HepG2 (cell line): Measurements from ENCODE around the gene COL18A1. TPM values are rescaled to one million over a fixed set of nuclear protein-coding genes. Genes with fewer than 3 reads are reported as not detected.

Source experiments
- CBX1 ChIP-seq: IDR thresholded peaks from one replicate; pipeline ENCODE4 v1.6.1; 2016; ENCODE audit warnings: antibody characterized with exemption, low read depth
- MAZ ChIP-seq, 2 experiments: sonication (generic) in 1 of 2; formaldehyde crosslinking in 1 of 2; IDR thresholded peaks; 2 replicates each; pipeline versions ENCODE4 v1.5.0 to v1.6.1; 2012 to 2020; ENCODE audit warnings: low read depth in 2 of 2, mild to moderate bottlenecking in 2 of 2, borderline replicate concordance in 1 of 2, improper control_type of control experiment in 1 of 2, low read length in 1 of 2, missing genetic modification reagents in 1 of 2, moderate library complexity in 1 of 2
- MEIS2 ChIP-seq: sonication (generic); formaldehyde crosslinking; IDR thresholded peaks from 2 replicates; pipeline ENCODE4 v1.9.0; 2021; ENCODE audit warnings: mild to moderate bottlenecking, missing genetic modification reagents
- MYC ChIP-seq: sonication (generic); formaldehyde crosslinking; IDR thresholded peaks from 2 replicates; pipeline ENCODE4 v1.9.0; 2021; ENCODE audit warnings: missing genetic modification reagents, borderline replicate concordance
- NR3C1 ChIP-seq: sonication (generic); formaldehyde crosslinking; IDR thresholded peaks from 2 replicates; pipeline ENCODE4 v1.4.0; 2020; ENCODE audit warnings: missing genetic modification reagents
- RFXANK ChIP-seq: IDR thresholded peaks from 2 replicates; pipeline ENCODE4 v1.6.1; 2016
- TP53 ChIP-seq: sonication (generic); formaldehyde crosslinking; conservative IDR thresholded peaks from 2 replicates; pipeline ENCODE4 v1.4.0; 2020; ENCODE audit warnings: missing genetic modification reagents
- ZFP41 ChIP-seq: sonication (generic); formaldehyde crosslinking; IDR thresholded peaks from 2 replicates; pipeline ENCODE4 v1.4.0; 2020; ENCODE audit warnings: mild to moderate bottlenecking, missing genetic modification reagents, borderline replicate concordance
- ZNF160 ChIP-seq: sonication (generic); formaldehyde crosslinking; IDR thresholded peaks from 2 replicates; pipeline ENCODE4 v1.8.0; 2022; ENCODE audit warnings: mild to moderate bottlenecking, inconsistent platforms, missing genetic modification reagents
- ZNF256 ChIP-seq: sonication (generic); formaldehyde crosslinking; conservative IDR thresholded peaks from 2 replicates; pipeline ENCODE4 v1.4.0; 2020; ENCODE audit warnings: missing genetic modification reagents
- ZNF644 ChIP-seq: IDR thresholded peaks from 2 replicates; pipeline ENCODE4 v1.6.1; 2016; ENCODE audit warnings: low read depth
- ZNF709 ChIP-seq: sonication (generic); formaldehyde crosslinking; IDR thresholded peaks from 2 replicates; pipeline ENCODE4 v1.5.0; 2020; ENCODE audit warnings: mild to moderate bottlenecking, missing genetic modification reagents
- polyA plus RNA-seq, 8 experiments: library from polyadenylated mRNA; depleted of rRNA in 3 of 8; stranded (reverse) in 7 of 8; unstranded in 1 of 8; fragments of >200 nt; fragmentation: Illumina TruSeq in 4 of 8; extraction: Trizol in 4 of 8; gene quantifications; 2 replicates each; pipeline versions ENCODE4 v1.2.1 to v1.2.3, GENCODE V29; 2011 to 2016; ENCODE audit warnings: low read depth in 4 of 8, missing spikeins in 1 of 8, mixed read lengths in 1 of 8; ENCODE audit not compliant: insufficient read depth in 1 of 8
- total RNA-seq, 5 experiments: library from RNA; depleted of rRNA; stranded (reverse); fragments of >200 nt; fragmentation: Illumina TruSeq; extraction: Trizol; gene quantifications; 2 replicates each; pipeline ENCODE4 v1.2.3, GENCODE V29; 2016; ENCODE audit warnings: low read depth in 1 of 5
- TF ChIP-seq, protein P1 (sequence below): sonication (generic); formaldehyde crosslinking; IDR thresholded peaks from 2 replicates; pipeline ENCODE4 v1.4.0; 2020; ENCODE audit warnings: mild to moderate bottlenecking, missing genetic modification reagents
- TF ChIP-seq, protein P2 (sequence below): sonication (generic); formaldehyde crosslinking; IDR thresholded peaks from 2 replicates; pipeline ENCODE4 v1.4.0; 2020; ENCODE audit warnings: missing genetic modification reagents, borderline replicate concordance
- TF ChIP-seq, protein P3 (sequence below): sonication (generic); formaldehyde crosslinking; IDR thresholded peaks from 2 replicates; pipeline ENCODE4 v1.4.0; 2020; ENCODE audit warnings: missing genetic modification reagents

The COL18A1 gene
- total and polyA plus RNA-seq, 2 of the 13 experiments (the other 11 are each of a cell fraction or from before 2014, with no cell fraction given) = 79.0 to 102 TPM

DNA sequence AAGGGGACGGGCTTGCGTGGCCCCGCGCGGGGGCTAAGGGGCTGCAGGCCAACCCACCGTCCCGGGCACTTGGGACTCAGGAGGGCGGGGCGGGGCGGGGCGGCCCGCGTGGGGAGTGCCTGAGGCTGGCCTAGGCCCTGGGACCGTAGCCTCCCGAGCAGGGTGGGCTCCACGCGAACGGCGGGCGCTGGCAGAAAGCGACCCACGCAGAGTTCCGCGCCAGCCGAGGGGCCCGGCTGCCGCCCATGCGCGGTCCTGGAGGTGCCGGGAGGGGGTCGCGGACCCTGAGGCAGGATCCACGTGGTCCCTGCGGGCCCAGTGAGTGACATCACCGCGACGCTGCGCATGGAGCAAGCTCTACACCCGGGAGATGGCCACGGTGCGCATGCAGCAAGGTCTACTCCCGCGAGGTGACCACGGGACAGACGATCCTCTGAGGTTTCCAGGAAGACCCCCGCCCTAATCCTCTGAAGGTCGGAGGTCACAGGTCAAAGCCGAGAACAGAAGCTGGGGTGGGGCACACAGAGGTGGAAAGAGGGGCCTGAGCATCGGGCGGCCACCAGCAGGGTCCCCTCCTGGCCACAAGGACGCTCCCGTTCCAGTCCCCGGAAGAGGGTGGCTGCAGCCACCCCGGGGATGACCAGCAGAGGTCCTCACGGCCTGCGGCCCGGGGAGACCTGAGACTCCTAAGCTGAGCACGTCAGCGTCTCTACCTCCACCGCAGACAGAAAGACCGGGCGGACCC, 150.8 kb downstream of the COL18A1 start (continued):
- TF ChIP-seq, protein P1, sequence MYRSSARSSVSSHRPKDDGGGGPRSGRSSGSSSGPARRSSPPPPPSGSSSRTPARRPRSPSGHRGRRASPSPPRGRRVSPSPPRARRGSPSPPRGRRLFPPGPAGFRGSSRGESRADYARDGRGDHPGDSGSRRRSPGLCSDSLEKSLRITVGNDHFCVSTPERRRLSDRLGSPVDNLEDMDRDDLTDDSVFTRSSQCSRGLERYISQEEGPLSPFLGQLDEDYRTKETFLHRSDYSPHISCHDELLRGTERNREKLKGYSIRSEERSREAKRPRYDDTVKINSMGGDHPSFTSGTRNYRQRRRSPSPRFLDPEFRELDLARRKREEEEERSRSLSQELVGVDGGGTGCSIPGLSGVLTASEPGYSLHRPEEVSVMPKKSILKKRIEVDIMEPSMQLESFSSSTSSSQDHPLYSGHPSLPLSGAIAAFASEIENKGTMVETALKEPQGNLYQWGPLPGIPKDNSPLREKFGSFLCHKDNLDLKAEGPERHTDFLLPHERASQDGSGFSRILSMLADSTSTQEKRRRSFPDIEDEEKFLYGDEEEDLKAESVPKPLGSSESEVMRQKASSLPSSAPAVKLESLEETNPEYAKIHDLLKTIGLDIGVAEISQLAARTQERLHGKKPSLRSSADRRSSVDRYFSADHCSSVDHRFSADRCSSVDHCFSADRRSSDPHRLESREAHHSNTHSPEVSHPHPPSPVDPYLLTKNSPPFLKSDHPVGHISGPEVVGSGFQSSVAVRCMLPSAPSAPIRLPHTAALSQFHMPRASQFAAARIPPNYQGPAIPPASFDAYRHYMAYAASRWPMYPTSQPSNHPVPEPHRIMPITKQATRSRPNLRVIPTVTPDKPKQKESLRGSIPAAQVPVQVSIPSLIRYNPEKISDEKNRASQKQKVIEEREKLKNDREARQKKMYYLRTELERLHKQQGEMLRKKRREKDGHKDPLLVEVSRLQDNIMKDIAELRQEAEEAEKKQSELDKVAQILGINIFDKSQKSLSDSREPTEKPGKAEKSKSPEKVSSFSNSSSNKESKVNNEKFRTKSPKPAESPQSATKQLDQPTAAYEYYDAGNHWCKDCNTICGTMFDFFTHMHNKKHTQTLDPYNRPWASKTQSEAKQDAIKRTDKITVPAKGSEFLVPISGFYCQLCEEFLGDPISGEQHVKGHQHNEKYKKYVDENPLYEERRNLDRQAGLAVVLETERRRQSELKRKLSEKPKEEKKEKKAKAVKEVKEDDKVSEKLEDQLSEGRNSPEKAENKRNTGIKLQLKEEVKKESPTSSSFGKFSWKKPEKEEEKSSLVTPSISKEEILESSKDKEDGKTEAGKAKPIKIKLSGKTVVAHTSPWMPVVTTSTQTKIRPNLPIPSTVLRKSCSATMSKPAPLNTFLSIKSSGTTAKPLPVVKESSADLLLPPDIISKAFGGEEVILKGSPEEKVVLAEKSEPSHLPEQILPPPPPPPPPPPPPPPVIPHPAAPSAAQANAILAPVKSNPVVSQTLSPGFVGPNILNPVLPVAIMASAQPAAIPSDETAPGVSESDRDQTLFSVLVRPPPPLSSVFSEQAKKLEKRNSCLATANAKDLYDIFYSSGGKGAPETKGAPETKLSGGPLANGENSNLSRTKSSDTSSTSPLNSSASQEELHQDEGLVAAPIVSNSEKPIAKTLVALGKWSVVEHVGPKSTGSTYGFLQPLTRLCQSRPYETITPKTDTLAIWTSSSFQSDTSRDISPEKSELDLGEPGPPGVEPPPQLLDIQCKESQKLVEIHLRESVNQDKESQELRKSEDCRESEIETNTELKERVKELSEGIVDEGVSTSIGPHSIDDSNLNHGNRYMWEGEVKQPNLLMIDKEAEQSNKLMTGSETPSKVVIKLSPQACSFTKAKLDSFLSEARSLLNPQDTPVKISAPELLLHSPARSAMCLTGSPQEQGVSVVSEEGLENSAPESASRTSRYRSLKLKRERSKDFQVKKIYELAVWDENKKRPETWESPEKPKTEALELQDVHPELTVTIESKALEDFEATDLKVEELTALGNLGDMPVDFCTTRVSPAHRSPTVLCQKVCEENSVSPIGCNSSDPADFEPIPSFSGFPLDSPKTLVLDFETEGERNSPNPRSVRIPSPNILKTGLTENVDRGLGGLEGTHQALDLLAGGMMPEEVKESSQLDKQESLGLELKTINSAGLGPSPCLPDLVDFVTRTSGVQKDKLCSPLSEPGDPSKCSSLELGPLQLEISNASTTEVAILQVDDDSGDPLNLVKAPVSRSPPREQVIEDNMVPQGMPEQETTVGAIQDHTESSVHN (CRISPR knock-in tag) = 0 out of 2 replicates have a peak, but pooled peaks have one; percentile 42
- TF ChIP-seq ZFP41 (CRISPR knock-in tag) (peak; percentile 92; the same call in 1 of the 2 replicates), ZNF256 (CRISPR knock-in tag) (0 out of 2 replicates have a peak, but pooled peaks have one; percentile 30), TP53 (CRISPR knock-in tag) (0 out of 2 replicates have a peak, but pooled peaks have one; percentile 59), ZNF160 (CRISPR knock-in tag) (0 out of 2 replicates have a peak, but pooled peaks have one; percentile 51), MAZ (IDR thresholded peaks at IDR 0.05; ENCODE audit: borderline replicate concordance, low read depth, low read length) (peak; percentile 52; the same call in 1 of the 2 replicates), MAZ (CRISPR knock-in tag; IDR thresholded peaks at IDR 0.05; ENCODE audit: low read depth) (peak; percentile 59; the same call in 1 of the 2 replicates), RFXANK (CRISPR knock-in tag) (no peak), ZNF644 (CRISPR knock-in tag) (no peak), ZNF709 (CRISPR knock-in tag) (peak; percentile 84), NR3C1 (CRISPR knock-in tag) (no peak), MYC (CRISPR knock-in tag) (peak; percentile 97), CBX1 (peak; percentile 18), MEIS2 (CRISPR knock-in tag) (peak; percentile 71)
- TF ChIP-seq, protein P2, sequence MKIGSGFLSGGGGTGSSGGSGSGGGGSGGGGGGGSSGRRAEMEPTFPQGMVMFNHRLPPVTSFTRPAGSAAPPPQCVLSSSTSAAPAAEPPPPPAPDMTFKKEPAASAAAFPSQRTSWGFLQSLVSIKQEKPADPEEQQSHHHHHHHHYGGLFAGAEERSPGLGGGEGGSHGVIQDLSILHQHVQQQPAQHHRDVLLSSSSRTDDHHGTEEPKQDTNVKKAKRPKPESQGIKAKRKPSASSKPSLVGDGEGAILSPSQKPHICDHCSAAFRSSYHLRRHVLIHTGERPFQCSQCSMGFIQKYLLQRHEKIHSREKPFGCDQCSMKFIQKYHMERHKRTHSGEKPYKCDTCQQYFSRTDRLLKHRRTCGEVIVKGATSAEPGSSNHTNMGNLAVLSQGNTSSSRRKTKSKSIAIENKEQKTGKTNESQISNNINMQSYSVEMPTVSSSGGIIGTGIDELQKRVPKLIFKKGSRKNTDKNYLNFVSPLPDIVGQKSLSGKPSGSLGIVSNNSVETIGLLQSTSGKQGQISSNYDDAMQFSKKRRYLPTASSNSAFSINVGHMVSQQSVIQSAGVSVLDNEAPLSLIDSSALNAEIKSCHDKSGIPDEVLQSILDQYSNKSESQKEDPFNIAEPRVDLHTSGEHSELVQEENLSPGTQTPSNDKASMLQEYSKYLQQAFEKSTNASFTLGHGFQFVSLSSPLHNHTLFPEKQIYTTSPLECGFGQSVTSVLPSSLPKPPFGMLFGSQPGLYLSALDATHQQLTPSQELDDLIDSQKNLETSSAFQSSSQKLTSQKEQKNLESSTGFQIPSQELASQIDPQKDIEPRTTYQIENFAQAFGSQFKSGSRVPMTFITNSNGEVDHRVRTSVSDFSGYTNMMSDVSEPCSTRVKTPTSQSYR (CRISPR knock-in tag) = no peak; the same call in 1 of the 2 replicates
- TF ChIP-seq, protein P3, sequence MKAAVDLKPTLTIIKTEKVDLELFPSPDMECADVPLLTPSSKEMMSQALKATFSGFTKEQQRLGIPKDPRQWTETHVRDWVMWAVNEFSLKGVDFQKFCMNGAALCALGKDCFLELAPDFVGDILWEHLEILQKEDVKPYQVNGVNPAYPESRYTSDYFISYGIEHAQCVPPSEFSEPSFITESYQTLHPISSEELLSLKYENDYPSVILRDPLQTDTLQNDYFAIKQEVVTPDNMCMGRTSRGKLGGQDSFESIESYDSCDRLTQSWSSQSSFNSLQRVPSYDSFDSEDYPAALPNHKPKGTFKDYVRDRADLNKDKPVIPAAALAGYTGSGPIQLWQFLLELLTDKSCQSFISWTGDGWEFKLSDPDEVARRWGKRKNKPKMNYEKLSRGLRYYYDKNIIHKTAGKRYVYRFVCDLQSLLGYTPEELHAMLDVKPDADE (CRISPR knock-in tag) = no peak
